Measurements from ENCODE around the gene CCDC200.

GRCh38 chr17:43211480-43212402 is 16.7 kb downstream of the CCDC200 start, which contains the start of gene TMEM106A:
- TF ChIP-seq CTCF (IDR thresholded peaks at IDR 0.05) = peak in 2 of 3 experiments; percentile 34 to 39
- peak; percentile 69 to 81 for TF ChIP-seq POLR2AphosphoS5 (IDR thresholded peaks at IDR 0.05)
- no peak for TF ChIP-seq EP300 (IDR thresholded peaks at IDR 0.05)
